ENCODE data around the gene SCFD2. TPM values are rescaled to one million over a fixed set of nuclear protein-coding genes. Genes with fewer than 3 reads are reported as not detected.
A peak's percentile ranks its signal among the peaks of the same experiment; 100 is the strongest.

The SCFD2 gene
- total RNA-seq, 1 donor from 2014 or later, result 21.7 TPM

DNA sequence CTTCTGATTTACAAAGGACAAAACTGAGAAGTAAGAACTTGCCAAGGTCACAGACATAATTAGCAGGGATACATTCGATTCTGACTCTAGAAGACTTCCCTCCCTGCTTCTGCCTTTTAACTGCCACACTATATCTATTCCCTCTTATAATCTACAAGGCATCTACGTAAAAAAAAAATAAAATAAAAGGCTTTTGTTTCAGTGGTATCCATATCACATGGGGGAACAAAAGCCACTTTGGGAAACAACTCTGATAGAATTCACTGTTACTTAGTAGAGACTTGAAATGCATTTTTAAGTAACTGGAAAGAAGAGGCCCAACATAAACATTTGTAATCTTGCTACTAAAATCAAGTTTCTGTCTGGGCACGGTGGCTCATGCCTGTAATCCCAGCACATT is 247.2 kb downstream of the SCFD2 start:
- no peak for DNase-seq (ENCODE audit: low read depth)

DNA sequence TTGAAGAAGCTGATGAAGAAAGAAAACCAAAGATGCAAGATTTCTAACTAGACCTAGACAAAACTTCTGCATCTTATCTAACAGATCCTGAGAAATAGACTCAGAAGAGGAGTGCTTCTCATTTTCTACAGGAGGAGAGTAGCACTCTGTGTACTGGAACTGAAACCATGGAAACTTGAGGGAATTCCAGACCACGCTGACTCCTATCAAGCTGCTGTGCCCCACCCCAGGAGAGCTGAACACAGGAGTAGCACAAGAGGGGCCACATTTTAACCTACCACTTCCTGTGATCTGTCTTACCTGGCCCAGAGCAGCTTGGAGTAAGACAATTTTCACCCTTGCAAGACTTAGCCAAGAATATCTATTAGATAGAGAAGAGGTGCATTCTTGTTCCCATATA is 248.9 kb downstream of the SCFD2 start:
- peak; percentile 13 for DNase-seq (ENCODE audit: low read depth)

DNA sequence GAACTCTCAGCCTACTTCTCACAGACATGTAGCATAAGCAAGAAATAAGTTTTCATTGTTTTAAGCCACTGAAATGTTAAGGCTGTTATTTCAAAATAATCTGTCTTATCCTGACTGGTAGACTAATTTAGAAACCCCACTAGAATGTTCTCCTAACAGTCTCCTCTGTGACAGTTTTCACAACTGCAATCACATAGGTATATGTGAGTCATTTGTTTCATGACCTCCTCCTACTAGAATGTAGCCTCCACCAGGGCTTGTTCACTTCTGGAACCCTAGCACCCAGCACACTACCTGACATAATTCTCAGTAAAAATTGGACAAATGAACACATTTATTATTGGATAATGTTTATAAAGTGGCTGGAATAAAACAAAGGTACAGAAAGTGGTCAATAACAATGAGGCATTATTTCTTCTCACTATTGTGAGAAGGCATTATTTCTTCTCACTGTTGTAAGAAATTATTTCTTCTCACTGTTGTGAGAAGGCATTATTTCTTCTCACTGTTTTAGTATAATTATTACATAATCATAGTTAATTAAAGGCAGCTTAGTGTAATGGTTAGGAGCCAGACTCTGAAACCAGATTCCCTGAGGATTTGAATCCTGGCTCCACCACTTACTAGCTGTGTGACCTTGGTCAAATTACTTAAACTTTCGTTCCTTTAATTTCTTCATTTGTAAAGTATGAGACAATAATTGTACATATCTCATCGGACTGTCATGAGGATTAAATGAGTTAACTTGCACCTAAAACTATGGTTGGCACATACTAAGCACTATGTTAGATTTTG is 252.2 kb downstream of the SCFD2 start:
- no peak for DNase-seq (ENCODE audit: low read depth)

DNA sequence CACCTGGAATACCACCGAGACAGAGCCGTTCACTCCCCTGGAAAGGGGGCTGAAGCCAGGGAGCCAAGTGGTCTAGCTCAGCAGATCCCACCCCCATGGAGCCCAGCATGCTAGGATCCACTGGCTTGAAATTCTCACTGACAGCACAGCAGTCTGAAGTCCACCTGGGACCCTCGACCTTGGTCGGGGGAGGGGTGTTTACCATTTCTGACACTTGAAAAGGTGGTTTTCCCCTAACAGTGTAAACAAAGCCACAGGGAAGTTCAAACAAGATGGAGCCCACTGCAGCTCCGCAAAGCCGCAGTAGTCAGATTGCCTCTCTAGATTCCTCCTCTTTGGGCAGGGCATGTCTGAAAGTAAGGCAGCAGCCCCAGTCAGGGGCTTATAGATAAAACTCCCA is 260.5 kb downstream of the SCFD2 start:
- no peak for DNase-seq (ENCODE audit: low read depth)

DNA sequence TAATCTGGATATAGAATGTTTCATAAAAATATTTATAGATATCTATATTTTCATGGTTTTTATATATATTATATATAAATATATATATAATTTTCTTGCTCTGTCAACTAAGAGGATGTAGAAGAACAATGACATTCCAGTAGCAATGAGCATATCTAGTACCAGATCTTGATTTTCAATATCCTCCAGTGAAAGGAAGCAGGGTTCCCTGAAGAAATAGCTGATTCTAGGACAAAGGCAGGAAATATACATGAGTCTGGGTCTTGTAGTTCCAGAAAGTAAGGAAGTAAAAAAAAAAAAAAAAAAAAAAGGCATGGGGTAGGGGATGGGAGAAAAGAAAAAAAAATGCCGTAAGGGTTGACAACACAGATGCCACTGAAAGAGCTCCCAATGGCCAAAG is 262.4 kb downstream of the SCFD2 start:
- DNase-seq (ENCODE audit: low read depth), result no peak

DNA sequence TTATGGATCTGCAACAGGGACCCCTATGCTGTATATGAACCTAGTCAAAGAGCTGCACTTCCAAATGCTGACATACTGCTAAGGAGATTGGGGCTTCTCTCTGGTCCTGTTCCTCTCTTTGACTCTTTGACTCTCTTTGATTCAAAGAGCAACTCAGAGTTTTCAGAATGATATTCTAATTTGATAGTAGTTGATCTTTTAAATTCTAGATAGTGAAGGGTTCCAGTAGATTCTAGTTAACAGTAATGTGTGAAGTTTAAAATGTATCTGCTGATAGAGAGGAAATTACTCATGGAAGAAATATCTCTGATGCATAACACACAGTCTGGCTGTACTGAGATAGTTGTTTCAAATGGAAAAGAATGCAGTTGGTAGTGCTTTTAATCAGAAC is 264.7 kb downstream of the SCFD2 start:
- DNase-seq (ENCODE audit: low read depth), result peak; percentile 19

DNA sequence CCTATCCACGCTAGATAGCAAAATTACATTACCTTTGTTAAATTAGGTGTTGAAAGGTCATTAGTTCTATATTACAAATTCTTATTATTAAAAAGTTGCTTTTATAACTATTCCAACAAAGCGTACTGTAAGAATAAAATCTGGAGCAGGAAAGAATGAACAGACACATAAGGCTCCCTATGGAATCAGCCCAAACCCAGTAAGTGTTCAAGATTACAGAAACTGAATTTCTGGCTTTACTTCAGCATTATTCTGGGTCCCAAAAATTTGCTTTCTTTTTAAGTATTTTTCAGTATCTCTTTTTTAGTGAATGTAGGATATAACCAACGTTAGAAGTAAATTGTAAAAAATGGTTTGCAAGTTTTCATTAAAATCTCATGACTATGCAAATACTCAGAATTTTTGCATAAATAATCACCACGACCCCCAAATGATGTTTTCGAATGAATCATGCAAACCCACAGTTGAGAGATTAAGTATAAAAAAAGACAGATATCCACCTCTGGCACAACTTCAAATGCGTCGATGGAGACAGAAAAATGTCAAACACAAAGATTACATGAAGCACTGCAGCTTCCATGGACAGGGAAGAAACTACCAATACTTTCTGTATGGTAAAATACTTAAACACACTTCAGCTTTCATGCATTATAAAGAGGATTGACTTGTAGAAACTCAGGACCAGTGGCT is 265.2 kb downstream of the SCFD2 start:
- peak; percentile 26 for DNase-seq (ENCODE audit: low read depth)

DNA sequence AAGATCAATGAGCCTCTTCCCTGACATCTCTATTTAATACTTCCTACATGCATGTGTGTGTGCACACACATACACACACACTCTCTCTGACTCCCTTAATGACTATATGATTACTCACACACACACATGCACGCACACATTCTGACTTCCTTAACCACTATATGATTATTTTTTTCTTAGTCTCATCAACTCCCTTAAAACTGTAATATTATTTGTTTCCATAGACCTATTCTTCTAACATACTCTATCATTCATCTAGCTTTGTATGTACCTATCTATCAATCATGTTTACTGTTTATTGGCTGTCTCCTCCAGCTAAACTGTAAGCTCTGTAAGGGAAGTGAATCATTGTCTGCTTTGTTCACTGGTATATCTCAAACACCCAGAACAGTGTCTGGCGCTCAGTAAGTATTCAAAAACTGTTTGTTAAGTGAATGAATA is 267.2 kb downstream of the SCFD2 start:
- no peak for DNase-seq (ENCODE audit: low read depth)

DNA sequence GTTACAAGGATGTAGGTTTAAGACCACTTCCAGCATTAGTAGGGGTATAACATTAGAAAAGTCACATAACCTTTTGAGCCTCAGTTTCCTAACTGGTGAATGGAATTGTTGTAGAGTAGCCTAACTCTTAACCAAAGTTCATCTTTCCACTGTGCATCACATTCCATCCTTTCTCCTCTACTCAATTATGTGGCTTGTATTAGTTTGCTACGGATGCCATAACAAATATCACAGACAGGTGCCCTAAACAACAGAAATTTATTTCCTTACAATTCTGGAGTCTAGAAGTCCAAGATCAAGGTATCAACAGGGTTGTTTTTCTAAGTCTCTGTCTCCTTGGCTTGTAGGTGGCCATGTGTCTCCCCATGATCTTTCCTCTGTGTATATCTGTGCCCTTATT is 271.8 kb downstream of the SCFD2 start:
- DNase-seq (ENCODE audit: low read depth), result no peak

DNA sequence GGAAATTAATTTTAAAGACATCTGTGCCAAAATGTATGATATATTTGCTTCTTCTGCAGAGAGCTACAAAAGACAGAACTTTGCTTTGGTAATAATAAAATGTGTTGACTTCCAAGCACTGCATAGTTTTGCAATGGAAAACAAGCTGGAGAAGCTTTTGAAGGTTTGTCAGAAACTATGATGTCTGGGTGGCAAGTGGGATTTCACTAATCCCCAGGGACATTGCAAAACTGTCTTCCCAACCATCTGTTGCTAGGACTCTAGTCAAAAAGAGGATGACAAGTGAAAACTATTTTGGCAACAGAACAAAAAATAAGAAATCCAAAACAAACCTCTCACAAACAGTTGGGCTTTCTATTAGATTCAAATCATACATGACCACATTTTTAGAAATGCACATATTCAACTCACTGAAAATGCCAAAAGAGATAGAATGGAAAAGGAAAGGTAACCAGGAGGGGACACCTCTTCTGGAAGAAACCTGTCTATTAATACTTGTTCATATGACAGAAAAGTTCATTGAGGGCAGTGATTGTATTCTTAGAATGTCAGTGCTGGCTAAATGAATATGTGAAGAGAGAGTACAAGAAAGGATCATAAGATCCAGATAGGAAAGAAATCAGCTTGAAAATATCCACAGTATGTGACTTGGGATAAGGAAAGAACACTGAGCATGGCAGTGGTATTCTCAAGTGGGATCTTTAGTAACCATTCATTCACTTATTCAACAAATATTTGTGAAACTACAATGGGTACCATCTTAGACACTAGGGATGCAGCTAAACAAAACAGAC is 275.7 kb downstream of the SCFD2 start:
- DNase-seq (ENCODE audit: low read depth), result peak; percentile 84

DNA sequence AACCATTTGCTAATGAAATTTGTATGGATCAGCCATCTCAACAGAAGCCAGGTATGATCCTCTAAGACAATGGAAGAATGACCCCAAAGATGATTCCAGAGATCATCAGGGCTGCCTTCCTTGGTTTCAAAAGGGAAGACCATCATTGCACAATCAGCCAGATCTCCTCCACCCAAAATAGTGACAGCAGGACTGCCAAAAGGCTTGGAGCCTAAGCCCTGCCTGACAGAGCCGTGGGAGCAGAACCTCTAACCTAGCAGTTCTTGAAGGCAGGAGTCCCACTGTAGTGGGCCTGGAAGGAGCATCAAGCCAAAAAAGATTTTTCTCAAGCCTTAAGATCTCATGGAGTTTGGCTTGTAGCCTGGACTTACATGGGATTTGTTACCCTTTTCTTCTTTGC is 277.7 kb downstream of the SCFD2 start:
- DNase-seq (ENCODE audit: low read depth), result no peak

DNA sequence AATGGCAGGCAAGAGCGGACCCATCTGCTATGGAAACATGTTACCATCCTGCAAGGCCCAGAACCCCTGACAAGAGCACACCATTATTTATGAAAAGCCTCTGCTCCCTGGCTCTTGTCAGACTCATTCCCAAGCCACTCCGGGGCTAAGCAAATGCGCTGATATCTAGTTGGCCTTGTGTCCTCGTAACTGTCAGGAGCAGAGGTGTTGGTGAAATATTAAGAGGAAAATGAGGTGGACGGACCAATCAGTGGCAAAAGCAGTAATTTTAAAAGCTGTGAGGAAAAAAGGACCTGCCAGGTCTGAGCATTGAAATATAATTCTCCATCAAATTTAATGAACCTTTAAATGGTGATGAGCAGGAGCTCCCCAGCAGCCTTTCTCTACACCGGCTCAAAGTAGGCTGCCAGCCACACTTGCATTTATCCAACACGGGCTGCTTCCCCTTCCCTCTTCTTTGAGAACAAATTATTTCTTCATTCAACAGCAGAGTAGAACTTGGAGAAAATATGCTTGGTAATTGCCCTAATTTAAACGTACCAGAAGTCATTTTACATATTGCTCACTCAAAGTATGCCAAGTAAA is 289.4 kb downstream of the SCFD2 start:
- DNase-seq (ENCODE audit: low read depth), result no peak

DNA sequence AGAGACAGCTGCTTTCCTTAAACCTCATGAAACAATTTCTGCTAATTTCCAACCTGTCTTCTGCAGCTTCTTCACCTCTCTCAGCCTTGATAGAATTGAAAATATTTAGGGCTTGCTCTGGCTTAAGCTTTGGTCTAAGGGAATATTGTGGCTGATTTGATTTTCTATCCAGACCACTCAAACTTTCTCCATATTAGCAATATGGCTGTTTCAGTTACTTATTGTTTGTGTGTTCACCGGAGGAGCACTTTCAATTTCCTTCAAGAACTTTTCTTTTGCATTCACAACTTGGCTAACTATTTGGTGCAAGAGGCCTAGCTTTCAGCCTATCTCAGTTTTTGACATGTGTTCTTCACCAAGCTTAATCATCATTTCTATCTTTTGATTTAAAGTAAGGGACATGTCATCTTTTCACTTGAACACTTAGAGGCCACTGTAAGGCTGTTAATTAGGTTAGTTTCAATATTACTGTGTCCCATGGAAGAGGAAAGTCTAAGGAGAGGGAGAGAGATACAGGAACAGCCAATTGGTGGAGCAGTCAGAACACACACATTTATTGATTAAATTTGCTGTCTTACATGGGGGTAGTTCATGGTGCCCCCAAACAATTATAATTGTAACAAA is 290.6 kb downstream of the SCFD2 start:
- DNase-seq (ENCODE audit: low read depth), result no peak

DNA sequence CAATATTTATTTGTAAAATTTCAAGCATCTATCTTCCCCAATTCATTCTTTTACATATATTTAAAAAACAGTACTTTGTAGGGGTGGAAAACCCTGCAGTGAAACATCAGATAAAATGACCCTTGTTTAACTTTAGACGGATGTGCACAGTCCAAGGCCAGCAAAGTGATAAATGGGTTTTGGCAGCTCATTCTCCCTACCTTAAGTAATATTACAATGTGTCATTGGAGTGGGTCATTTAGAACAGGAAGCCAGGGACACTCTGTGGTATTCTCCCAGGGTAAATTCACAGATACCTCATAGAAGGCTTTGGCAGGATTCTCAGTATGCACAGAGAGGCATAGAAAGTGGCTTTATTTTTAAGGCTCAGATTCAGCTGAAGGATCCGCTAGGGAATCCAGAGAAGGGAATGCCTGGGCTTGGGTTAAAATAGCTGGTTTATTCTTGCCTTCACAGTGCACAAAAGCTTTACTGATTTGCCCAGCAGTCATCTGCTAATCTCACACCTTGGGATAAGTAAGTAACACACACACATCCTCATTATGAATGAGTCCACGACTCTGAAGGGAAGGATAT is 297.0 kb downstream of the SCFD2 start:
- DNase-seq (ENCODE audit: low read depth), result no peak

DNA sequence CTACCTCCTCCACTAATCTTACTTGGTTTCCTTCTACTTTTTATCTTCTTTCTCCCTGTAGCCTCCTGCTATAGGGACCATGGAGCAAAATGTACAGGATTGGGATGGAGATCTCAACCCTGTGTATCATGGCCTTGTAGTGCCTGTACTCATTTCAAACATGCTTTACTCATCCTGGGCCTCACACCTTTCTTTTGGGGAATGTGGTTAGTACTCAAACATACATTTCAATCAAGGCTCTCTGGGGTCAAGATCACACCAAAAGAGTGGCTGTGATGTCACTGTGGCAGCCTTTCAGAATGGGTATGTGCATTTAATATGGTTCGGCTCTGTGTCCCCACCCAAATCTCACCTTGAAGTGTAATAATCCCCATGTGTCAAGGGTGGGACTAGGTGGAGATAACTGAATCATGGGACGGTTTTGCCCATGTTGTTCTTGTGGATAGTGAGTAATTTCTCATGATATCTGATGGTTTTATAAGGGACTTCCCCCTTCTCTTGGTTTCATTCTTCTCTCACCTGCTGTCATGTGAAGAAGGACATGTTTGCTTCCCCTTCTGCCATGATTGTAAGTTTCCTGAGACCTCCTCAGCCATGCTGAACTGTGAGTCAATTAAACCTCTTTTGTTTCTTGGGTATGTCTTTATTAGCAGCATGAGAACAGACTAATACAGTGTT is 298.6 kb downstream of the SCFD2 start:
- no peak for DNase-seq (ENCODE audit: low read depth)

DNA sequence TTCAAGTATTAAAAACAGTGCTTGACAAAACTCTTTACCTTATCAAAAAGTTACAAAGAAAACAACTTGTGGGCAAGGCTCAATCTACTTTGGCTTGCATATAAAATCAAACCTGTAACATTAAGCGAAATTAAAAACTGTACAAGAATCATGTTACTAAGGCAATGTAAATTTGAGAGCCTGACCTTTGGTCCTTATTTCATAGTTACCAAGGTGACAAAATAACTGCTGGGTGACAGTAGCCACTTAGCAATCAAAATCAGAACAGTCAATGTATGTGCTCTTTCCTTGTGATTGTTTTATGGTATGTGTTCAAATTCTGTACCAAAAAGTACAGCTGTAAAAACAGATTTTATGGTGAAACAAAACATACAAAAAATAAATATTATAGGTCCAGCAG is 299.7 kb downstream of the SCFD2 start:
- DNase-seq (ENCODE audit: low read depth), result no peak

DNA sequence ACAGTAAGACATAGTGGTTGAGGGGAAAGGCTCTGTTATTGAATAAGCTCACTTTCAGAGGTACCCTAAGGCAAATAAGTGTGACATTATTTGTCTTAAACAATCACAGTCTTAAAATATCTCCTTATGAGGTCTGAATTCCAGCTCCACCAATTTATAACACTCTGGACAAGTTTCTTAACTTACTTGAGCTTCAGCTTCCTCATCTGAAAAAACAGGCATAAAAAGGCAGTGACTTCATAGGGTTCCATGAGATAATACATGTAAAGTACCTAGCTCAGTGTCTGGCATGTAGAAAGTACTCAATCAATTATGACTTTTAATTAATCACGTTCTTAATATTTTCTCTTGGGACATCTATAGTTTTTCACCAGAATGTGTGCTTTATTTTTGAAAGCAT is 301.3 kb downstream of the SCFD2 start:
- no peak for DNase-seq (ENCODE audit: low read depth)

DNA sequence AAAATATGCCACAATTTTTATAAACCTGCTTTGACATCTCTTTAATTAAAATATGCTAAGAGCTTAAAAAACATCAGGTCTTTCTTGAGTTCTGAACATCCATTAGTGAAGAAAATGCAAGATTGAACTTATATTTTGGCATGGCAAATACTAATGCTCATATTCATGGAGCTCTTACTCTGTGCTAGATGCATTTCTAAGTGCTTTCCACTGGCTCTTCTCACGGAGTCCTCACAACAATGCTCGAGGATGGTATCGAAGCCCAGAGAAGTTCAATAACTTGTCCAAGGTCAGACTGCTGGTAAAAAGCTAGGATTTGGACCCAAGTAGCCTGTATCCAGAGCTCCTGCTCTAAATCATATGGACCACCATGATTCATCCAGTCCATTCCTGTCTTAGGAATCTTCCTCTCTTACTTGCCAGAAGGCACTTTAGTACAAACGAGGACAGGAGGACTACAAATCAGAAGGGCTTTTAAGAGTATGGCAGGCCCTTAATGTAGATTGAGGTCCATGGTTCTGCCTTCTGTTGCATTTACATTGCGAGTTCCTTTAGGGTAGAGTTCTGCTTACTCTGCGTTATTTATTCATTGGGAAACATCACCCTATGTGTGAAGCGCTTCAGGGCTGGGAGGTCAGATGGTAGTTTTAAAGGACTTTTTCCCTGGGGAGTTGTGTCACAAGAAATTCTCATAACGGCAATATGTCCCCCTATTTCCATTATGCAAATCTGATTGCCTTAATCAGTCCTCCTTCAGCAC is 304.6 kb downstream of the SCFD2 start:
- DNase-seq (ENCODE audit: low read depth), result no peak

DNA sequence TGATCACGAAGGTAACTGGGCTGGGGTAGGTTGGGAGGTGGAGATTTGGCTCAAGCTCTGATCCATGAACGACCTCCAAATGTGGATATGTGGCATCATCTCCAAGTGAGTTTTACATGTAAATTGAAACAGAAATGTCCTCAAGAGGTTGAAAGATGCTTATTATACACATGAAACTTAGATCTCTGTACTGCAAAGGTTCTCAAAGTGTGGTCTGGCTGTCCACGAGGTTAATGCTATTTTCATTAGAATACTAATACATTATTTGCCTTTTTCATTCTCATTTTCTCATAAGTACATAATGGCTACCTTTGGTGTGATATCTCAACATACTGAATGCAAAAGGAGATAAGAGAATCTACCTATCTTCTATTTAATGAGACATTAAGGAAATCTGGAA is 305.6 kb downstream of the SCFD2 start:
- no peak for DNase-seq (ENCODE audit: low read depth)

DNA sequence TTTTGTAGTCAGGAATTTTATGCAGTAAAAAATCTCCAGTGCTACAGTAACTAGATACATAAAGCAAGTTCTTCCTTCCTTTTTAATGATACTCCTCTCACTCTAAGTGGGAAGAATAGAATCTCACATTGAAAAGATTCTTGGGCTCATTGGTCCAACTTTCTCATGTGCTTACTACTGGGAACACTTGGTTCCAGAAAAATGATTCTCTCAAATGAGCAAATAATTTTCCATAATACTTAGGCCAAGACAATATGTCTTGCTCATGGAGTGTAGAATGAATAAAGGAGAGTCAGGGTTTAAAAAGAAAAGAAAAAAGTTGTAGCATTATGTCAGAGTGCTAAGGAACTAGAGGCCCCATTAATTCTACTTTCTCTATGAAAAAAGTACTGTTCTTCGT is 306.0 kb downstream of the SCFD2 start:
- DNase-seq (ENCODE audit: low read depth), result no peak
